WI38 (cell line): ENCODE results near the gene SERPINA5.

Experiments
- H3K4me3 ChIP-seq: 2 replicates; pipeline ENCODE4 v1.5.1; 2011; ENCODE audit warnings: low read depth, mild to moderate bottlenecking, control low read depth, low read length
- TF ChIP-seq, protein P1 (sequence below): IDR thresholded peaks from 2 replicates; pipeline ENCODE4 v1.5.1; 2012; ENCODE audit warnings: low read depth, mild to moderate bottlenecking, control low read depth, low read length

SERPINA5 gene

DNA sequence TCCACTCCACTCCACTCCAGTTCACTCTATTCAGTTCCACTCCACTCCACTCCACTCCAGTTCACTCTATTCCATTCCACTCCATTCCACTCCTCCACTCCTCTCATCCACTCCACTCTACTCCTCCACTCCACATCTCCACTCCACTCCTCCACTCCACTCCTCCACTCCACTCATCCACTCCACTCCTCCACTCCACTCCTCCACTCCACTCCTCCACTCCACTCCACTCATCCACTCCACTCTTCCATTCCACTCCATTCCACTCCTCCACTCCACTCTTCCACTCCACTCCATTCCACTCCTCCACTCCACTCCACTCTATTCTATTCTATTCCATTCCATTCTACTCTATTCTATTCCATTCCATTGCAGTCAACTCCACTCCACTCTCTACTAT, 9.8 kb downstream of the SERPINA5 start:
- TF ChIP-seq, protein P1, sequence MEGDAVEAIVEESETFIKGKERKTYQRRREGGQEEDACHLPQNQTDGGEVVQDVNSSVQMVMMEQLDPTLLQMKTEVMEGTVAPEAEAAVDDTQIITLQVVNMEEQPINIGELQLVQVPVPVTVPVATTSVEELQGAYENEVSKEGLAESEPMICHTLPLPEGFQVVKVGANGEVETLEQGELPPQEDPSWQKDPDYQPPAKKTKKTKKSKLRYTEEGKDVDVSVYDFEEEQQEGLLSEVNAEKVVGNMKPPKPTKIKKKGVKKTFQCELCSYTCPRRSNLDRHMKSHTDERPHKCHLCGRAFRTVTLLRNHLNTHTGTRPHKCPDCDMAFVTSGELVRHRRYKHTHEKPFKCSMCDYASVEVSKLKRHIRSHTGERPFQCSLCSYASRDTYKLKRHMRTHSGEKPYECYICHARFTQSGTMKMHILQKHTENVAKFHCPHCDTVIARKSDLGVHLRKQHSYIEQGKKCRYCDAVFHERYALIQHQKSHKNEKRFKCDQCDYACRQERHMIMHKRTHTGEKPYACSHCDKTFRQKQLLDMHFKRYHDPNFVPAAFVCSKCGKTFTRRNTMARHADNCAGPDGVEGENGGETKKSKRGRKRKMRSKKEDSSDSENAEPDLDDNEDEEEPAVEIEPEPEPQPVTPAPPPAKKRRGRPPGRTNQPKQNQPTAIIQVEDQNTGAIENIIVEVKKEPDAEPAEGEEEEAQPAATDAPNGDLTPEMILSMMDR = no peak
- no peak overlapping the region for H3K4me3 ChIP-seq

- H3K4me3 ChIP-seq = no peak overlapping the region
- TF ChIP-seq, protein P1 = no peak
These were observed 10.6 kb downstream of the SERPINA5 start for GRCh38 chr14:94591871-94592270.

GRCh38 chr14:94592457-94592856, 11.2 kb downstream of the SERPINA5 start:
- TF ChIP-seq, protein P1 = no peak
- no peak overlapping the region for H3K4me3 ChIP-seq

DNA sequence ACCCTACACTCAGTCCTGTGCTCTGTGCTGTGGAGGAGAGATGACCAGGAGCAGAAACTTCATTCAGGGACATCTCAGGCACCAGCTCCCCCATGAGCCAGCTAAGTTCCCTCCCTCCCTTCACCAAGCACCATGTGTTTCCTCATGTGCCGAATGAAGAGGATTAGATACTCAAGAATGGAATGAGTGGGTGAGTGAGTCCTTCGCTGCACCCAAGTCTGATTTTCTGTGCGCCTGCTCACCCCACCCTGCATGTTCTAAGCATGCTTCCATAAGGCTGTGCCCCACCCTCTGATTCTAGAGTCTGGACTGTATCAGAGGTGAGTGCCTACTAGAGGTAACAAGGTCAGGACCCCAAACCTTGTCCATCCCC, 12.1 kb downstream of the SERPINA5 start:
- TF ChIP-seq, protein P1 = no peak
- H3K4me3 ChIP-seq = no peak overlapping the region

GRCh38 chr14:94593749-94594431, 12.7 kb downstream of the SERPINA5 start:
- no peak overlapping the region for H3K4me3 ChIP-seq
- TF ChIP-seq, protein P1 = no peak

- H3K4me3 ChIP-seq = no peak overlapping the region
- TF ChIP-seq, protein P1 = no peak
These were observed 13.2 kb downstream of the SERPINA5 start for GRCh38 chr14:94594441-94594840.

DNA sequence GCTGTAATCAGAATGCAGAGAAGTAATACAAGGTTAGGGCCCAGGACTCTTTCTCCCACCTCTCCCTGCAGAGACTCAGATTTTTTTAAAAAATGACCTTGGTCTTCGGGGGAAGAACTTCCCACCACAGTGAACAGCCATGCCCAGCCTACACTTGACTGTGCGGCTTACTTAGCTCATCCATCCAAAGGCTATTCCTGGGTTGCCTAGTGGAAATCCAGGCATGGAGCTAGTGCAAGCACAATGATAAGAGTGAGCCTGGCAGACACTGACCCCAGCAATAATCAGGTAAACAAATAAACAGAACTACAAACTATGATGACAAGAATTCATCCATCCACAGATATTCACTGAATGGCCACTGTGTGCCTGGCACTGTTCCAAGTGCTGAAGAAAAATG, 14.7 kb downstream of the SERPINA5 start:
- H3K4me3 ChIP-seq = no peak overlapping the region

More for the DNA sequence above, 14.7 kb downstream of the SERPINA5 start:
- TF ChIP-seq, protein P1 = no peak
